Stimulated activated naive CD4-positive, alpha-beta T cell treated with Interleukin-2 at 50 U/mL for 16 hours (primary cell): ENCODE results near the gene THSD4.
"Not testable (repeated sequence)": the region's sequence is repeated elsewhere in the genome, so short reads cannot be mapped to it uniquely, and the experiment has no call there.

Experiments
- DNase-seq: peaks from one replicate; lab custom pipeline; 2025; lab: John Stamatoyannopoulos, UW

Gene THSD4

GRCh38 chr15:71431343-71432336 lies 316.4 kb downstream of the THSD4 start:
- no peak for DNase-seq

DNA sequence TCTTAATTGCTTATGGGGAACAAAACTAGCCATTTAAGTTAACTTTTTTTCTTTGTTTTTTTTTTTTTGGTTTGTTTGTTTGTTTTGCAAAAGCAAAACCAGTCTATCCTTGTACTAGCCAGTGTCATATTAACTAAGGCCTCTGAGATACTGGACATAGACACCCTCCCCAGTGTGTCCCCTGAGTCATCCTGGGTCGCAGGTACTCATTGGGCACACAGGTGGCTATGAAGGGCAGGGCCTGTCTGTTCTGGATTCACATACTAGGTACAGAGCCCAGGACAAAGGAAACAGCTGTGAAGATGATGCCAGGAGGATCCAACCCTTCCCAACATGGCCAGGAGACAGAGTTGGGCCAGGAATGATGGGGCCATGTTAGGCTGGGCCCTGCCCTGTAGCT lies 318.1 kb downstream of the THSD4 start:
- no peak for DNase-seq

- no peak for DNase-seq
Measured at GRCh38 chr15:71434774-71435173, 319.5 kb downstream of the THSD4 start.

GRCh38 chr15:71435552-71435951 lies 320.3 kb downstream of the THSD4 start:
- no peak for DNase-seq

GRCh38 chr15:71436854-71437253 lies 321.6 kb downstream of the THSD4 start:
- no peak for DNase-seq

- DNase-seq: no peak
Measured at GRCh38 chr15:71437404-71437803, 322.1 kb downstream of the THSD4 start.

- no peak for DNase-seq
Measured at GRCh38 chr15:71437919-71438318, 322.6 kb downstream of the THSD4 start.

- not testable (repeated sequence) for DNase-seq
Measured at GRCh38 chr15:71439478-71439877, 324.2 kb downstream of the THSD4 start.

DNA sequence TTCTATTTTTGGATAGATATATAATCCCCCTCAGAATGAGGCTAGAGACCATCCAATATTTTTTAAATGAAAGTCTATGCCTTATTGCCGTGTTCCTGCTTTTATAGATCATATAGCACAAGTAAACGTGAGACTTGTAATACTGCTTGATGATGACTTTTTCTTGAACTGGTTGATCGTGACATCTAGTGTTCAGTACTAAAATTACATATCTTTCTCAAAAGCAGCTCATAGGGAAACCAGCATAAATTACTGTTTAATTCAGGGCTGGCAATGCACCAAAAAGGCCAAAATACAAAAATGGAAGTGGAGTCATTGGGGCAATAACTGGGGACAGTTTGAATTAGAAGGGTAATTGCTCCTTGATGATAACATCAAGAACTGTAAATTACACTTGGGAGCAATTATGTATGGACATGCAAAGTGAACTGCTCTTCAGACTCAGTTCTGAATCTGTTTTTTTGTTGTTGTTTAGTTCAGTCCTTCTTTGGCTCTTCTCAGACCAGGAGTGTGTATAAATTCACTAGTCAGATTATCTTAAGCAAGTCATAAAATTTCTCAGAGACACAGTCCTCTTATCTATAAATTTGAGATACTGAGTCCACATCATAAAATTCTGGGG lies 325.3 kb downstream of the THSD4 start:
- DNase-seq: no peak

DNA sequence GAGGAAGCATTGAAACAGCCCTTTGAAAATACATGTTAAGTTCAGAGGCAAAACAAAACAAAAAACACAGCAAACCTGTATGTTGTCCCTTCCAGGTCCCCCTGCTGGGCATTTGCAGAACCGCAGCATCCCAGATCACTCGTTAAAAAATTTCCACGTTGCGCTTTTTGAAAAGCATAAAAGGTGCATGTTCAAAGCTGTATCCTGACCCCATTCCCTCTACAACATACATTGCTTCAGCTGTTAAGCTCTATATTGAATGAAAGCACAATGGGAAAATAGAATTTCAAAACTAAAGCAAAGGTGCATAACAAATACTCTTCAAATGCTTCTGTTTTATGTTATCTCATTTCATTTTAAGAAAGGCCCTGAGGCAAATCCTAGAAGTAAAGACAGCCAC lies 328.3 kb downstream of the THSD4 start:
- no peak for DNase-seq

- DNase-seq: no peak
Measured at GRCh38 chr15:71444032-71444810, 328.9 kb downstream of the THSD4 start.

- DNase-seq: no peak
Measured at GRCh38 chr15:71444866-71445590, 329.8 kb downstream of the THSD4 start.

DNA sequence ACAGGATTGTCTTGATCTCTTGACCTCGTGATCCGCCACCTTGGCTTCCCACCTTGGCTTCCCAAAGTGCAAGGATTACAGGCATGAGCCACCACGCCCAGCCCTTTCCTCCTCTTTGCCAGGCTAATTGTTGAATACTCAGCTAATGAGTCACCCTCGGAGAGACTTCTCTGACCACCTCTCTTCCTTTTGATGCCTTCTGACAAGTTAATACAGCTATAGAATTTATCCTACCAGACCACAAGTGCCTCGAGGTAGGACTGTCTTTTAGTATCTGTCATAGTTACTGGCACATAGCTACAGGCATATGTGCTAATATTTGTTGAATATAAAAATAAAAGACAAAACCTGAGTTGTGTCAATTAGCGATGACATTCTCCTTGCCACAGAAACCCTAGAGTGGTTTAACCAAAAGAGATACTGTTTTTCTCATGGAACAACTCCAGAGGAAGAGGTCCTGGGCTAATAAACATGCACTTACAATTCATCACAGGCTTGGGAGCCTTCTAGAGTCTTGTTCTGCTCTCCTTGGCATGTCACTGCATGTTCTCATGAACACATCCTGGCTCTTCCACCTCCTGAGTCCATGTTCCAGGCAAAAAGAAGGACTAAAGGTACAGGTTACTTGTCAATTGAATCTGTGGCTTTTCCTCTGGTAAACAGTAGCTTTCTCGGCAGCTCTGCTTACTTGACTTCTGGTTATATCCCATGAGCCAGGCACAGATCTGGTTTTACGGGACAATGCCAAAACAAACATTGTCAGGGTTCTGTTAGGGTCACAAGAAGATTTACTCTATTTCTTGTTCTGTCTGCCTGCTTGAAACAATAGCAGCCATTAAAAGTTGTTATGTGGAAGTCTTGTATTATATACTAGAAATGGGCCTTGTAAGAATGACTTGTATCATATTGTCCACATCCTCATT lies 332.3 kb downstream of the THSD4 start:
- no peak for DNase-seq

DNA sequence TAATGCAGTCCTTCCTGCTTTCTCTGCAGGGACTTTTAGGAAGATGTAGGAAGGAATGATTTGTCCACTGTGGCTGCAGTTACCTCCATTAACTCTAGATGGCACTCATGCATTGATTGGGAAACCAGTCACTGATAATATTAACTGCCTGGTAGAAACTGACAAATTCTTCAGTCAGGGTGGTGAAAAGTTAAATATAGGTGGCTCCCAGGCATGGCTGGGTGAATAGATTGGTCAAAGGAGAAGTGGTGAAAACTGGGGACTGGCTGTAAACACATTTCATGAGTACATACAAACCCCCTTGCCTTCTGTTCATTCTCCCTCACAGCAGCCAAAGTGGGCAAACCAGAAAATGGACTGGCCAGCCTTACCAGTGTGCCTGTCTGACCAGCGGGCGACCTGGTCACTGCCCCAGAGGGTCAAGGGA lies 333.4 kb downstream of the THSD4 start:
- DNase-seq: no peak

DNA sequence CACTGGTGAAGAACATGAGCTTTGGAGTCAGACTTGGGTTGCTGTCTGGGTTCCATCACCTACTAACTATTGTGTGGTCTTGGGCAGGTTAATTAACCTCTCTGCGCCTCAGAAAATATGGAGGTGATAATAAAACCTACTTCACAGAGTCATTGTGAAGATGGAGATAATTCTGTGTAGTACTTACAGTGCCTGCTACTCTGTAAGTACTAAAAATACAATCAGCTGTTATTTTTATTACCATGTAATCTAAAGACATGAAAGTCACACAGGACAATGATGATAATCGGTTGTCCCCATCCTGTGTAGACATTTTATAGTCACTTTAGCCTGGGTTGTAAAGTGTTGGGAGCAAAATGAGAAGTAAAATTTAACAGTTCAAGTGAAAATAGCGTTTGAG lies 334.1 kb downstream of the THSD4 start:
- no peak for DNase-seq

- DNase-seq: no peak
Measured at GRCh38 chr15:71449956-71450355, 334.7 kb downstream of the THSD4 start.

DNA sequence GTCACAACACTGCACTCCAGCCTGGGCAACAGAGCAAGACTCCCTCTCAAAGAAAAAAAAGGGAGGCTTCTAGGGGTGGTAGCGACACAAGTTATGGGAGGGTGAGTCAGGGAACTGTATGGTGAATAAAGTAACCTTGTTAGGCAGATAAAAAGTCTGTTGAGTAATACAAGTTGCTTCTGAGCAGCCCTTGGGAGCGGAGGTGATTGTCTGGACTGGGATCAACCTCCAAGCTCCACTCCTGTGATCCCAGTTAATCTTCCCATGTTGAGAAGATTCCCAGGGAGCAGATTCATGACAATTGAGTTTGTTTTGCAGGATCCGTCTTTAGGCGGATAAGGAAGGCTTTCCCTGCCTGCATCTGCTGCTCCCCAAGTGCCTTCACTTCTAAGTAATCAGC lies 335.9 kb downstream of the THSD4 start:
- DNase-seq: no peak

- DNase-seq: no peak
Measured at GRCh38 chr15:71452893-71453292, 337.6 kb downstream of the THSD4 start.

GRCh38 chr15:71454462-71454996 lies 339.3 kb downstream of the THSD4 start:
- DNase-seq: no peak

- no peak for DNase-seq
Measured at GRCh38 chr15:71455107-71455506, 339.8 kb downstream of the THSD4 start.
